Thoracic aorta (tissue), 2 donors: ENCODE results near the gene LRRFIP2. TPM values are rescaled to one million over a fixed set of nuclear protein-coding genes. Genes with fewer than 3 reads are reported as not detected.

Source experiments
- ATAC-seq: fragments of 150-250 bp; one replicate; pipeline ENCODE4 v1.8.0; 2017; ENCODE audit warnings: low read depth; ENCODE audit not compliant: insufficient number of reproducible peaks, low FRiP score
- DNase-seq: peaks from one replicate; pipeline ENCODE4 v3.0.0-alpha.2; 2020; ENCODE audit warnings: low spot score
- H3K27ac ChIP-seq, 2 donors: fragments of 200-600 bp; sonication (generic); 1 replicate in 1 of 2; 2 replicates in 1 of 2; pipeline ENCODE4 v1.5.1; 2016; ENCODE audit warnings: mild to moderate bottlenecking in 2 of 2, moderate library complexity in 2 of 2
- H3K27me3 ChIP-seq: fragments of 200-600 bp; sonication (generic); replicated peaks from 2 replicates; pipeline ENCODE4 v1.6.0; 2016; ENCODE audit warnings: mild to moderate bottlenecking; ENCODE audit not compliant: insufficient read depth
- H3K36me3 ChIP-seq: fragments of 200-600 bp; sonication (generic); one replicate; pipeline ENCODE4 v1.5.1; 2016
- H3K4me1 ChIP-seq, 2 donors: fragments of 200-600 bp; sonication (generic); 1 replicate in 1 of 2; 2 replicates in 1 of 2; pipeline versions ENCODE4 v1.5.1 to v1.6.0; 2016; ENCODE audit warnings: low read depth in 2 of 2, mild to moderate bottlenecking in 1 of 2; ENCODE audit not compliant: control insufficient read depth in 1 of 2
- H3K4me3 ChIP-seq: fragments of 200-600 bp; sonication (generic); 2 replicates; pipeline ENCODE4 v1.5.1; 2016; ENCODE audit warnings: mild to moderate bottlenecking
- H3K9me3 ChIP-seq: fragments of 200-600 bp; sonication (generic); 2 replicates; pipeline ENCODE4 v1.5.1; 2016
- CTCF ChIP-seq: fragments of 200-600 bp; sonication (generic); IDR thresholded peaks from one replicate; pipeline ENCODE4 v1.5.1; 2019; ENCODE audit warnings: antibody characterized with exemption
- total RNA-seq, 2 donors: library from RNA; depleted of rRNA; stranded (reverse); fragments of >200 nt; gene quantifications; one replicate each; pipeline versions ENCODE4 v1.1.0 to v1.2.3, GENCODE V29; 2016

Gene LRRFIP2
- total RNA-seq, 2 donors from 2014 or later: 98.8 to 123 TPM

GRCh38 chr3:37118163-37118562 lies 56.2 kb downstream of the LRRFIP2 start:
- H3K27ac ChIP-seq: peak overlapping the region; percentile 38 to 40
- TF ChIP-seq CTCF: no peak

GRCh38 chr3:37117548-37117947 lies 56.8 kb downstream of the LRRFIP2 start:
- no peak for DNase-seq
- Histone ChIP-seq H3K4me1 (peaks cover 14 to 43% of the 10 kb centered on the region in 2 donors), H3K27ac (peak overlapping the region in 1 of 2 donors; percentile 19), H3K27me3 (no peaks in the 10 kb centered on the region), H3K4me3 (no peak overlapping the region), H3K9me3 (no peaks in the 10 kb centered on the region), H3K36me3 (no peaks in the 10 kb centered on the region)
- no peak for ATAC-seq
- TF ChIP-seq CTCF: no peak

More at GRCh38 chr3:37118163-37118562, 56.2 kb downstream of the LRRFIP2 start:
- ATAC-seq (no peak), DNase-seq (no peak)
- Histone ChIP-seq H3K4me3 (no peak overlapping the region), H3K27me3 (no peaks in the 10 kb centered on the region), H3K9me3 (no peaks in the 10 kb centered on the region), H3K4me1 (peaks cover 13 to 36% of the 10 kb centered on the region in 2 donors), H3K36me3 (no peaks in the 10 kb centered on the region)

- Histone ChIP-seq H3K9me3 (no peaks in the 10 kb centered on the region), H3K4me3 (no peak overlapping the region), H3K27me3 (no peaks in the 10 kb centered on the region), H3K4me1 (peaks cover 20 to 48% of the 10 kb centered on the region in 2 donors), H3K27ac (peak overlapping the region; percentile 10 to 19), H3K36me3 (no peaks in the 10 kb centered on the region)
- ATAC-seq: no peak
- DNase-seq: no peak
- TF ChIP-seq CTCF: no peak
Measured at GRCh38 chr3:37116998-37117397, 57.4 kb downstream of the LRRFIP2 start.

GRCh38 chr3:37115446-37115845 lies 58.9 kb downstream of the LRRFIP2 start:
- ATAC-seq: no peak
- peaks cover 24 to 61% of the 10 kb centered on the region in 2 donors for H3K4me1 ChIP-seq

More at GRCh38 chr3:37115446-37115845, 58.9 kb downstream of the LRRFIP2 start:
- H3K27ac ChIP-seq: peak overlapping the region; percentile 46 to 82
- TF ChIP-seq CTCF: no peak
- DNase-seq: no peak
- no peak overlapping the region for H3K4me3 ChIP-seq
- no peaks in the 10 kb centered on the region for H3K36me3 ChIP-seq
- H3K27me3 ChIP-seq: no peaks in the 10 kb centered on the region
- H3K9me3 ChIP-seq: no peaks in the 10 kb centered on the region
